GM21786 (cell line): ENCODE data around the gene AP3D1.
A peak's percentile ranks its signal among the peaks of the same experiment; 100 is the strongest.

Source experiments
- ATAC-seq: cut with Tn5 transposase; IDR thresholded peaks from one replicate; pipeline ENCODE4 v1.9.1; 2021; ENCODE audit not compliant: unreplicated experiment

The AP3D1 gene

GRCh38 chr19:2184422-2184975 is 33.1 kb upstream of the AP3D1 start:
- no peak for ATAC-seq

GRCh38 chr19:2181633-2181997 is 30.2 kb upstream of the AP3D1 start:
- ATAC-seq = no peak

- no peak for ATAC-seq
Observed at GRCh38 chr19:2180881-2181632, 29.7 kb upstream of the AP3D1 start.

- no peak for ATAC-seq
Observed at GRCh38 chr19:2180114-2180513, 28.7 kb upstream of the AP3D1 start.

DNA sequence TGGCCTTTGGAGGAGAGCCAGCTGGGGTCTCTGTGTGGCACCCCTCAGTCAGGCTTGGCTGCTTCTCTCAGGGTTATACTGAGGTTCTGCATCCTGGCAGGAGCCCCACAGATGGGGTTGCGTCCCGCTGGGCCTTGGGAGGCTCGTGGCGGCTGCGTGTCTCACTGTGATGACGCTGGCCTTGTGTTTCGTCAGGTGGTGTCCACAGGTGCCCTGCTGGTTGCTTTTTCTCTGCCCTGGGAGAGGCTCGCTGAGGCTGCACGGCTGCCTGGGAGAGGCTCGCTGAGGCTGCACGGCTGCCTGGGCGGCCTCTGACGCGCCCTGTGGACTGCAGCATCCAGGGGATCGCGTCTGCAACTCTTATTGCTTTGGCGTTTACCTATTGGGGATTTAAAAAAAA is 27.7 kb upstream of the AP3D1 start:
- ATAC-seq = no peak

DNA sequence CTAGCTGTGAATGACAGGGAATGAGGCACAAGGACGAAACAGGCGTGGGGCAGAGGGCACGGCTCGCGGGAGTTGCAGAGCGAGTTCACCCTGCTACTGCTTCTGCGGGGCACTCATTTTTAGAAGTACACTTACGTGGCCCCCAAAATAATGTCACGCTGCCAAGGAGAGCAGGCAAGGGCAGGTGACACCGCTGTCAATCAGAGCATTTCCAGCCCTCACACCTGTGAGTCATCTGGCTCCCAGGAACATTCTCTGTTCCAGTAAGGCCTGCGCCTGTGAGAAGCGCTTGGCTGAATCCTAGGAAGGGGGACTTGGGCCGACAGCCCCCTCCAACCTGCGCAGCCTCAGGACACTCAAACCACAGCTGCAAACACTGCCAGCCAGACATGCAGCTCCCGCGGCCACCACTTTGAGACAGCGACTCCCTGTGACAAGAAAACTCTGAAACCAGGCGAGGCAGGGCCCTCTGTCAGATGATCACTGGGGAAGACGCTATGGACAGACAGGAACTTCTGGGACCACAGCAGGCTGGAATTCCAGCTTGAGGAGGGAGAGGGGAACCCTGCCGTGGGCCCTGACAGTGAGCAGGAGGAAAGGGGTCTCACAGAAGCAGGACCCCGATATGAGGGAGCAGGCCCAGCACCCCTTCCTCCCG is 25.1 kb upstream of the AP3D1 start:
- ATAC-seq = no peak

DNA sequence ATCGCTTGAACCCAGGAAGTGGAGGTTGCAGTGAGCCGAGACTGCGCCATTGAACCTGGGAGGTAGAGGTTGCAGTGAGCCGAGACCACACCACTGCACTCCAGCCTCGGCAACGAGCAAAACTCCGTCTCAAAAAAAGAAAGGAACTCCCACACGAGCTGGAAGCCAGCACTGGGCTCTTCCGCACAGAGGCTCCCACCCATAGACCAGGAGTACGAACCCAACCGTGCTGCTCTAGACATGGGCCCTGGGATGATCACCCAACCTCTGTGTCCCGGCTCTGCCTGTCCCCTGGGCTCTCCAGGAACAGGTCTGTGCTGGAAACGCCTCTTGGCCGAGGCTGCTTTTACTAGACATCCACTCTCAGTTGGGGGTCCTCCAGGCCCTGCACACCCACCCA is 24.4 kb upstream of the AP3D1 start:
- no peak for ATAC-seq

DNA sequence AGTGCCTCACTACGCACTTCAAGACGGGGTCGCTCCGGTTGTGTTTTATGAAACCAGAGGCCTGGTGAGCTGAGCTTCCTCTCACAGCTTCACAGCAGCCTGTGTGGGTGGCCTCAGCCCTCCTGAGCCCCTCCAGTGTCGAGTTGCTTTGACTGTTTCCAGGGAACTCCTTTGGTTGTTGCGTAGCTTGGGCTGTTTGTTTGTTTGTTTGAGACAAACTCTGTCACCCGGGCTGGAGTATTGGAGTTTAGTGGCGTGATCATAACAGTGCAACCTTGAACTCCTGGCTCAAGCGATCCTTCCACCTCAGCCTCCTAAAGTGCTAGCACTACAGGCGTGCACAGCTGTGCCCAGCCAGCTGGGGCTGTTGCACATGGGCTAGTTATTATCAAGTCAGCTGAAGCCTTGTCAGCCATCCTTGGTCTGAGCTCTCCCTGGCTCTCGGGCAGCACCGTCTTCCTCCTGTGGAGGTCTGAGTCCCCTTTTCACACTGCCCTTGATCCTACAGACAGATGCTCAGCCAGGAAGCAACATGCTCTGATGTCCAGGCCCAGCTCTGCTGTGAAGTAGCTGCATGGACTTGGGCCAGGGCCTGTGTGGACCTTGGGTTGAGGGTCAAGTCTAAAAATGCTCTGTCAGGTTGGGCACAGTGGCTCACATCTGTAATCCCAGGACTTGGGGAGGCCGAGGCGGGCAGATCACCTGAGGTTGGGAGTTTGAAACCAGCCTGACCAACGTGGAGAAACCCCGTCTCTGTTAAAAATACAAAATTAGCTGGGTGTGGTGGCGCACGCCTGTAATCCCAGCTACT is 22.6 kb upstream of the AP3D1 start:
- no peak for ATAC-seq

DNA sequence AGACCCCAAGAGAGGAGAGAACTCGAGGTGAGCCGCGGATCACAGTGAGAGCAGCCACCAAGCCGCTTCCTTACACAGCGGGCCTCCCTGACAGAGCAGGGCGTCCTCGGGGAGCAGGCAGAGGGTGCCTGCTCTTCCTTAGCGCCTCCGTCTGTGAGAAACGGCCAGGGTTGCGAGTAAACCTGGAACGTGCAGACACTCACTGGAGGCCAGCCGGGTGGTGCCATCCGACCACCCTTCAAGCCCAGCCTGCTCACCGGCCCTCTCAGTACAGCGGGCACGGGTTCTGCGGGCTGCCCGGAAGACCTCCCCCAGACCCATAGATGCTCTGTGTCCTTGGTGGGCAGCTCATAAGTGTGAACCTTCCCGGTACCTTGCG is 22.0 kb upstream of the AP3D1 start:
- no peak for ATAC-seq

DNA sequence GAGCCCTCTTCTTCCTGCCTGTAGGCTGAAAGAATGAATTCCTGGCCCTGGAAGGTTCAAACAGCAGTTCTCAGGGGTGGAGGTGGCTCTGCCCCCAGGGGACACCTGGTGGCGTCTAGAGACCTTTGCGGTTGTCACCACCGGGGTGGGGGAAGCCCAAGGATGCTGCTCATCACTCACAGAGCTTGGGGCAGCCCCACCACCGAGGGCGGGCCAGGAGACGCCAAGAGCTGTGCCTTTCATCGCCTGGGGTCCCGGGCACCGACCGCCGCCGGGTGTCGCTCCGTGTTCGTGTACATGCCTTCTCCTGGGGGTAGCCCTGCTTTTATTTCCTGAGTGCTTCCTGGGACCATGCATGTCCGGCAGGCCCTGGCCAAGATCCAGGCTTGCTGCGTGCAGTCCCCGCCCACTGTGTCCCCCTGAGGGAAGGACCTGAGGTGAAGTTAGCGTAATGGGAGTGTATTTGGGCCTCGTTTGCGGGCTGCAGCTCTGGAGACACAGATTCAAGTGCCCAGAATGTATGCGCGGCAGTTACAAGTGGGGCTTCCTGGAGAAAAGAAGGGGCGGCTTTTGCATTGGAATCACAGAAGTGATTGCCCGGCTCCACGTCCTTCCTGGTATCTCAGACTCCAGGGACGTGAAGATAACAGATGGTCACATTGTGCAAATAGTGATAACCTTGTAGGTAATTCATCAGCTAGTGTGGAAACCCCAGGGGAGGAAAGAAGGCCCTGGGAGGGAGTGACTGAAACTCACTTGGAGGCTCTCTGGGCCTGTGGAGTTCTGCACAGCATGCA is 20.2 kb upstream of the AP3D1 start:
- peak; percentile 46 for ATAC-seq

DNA sequence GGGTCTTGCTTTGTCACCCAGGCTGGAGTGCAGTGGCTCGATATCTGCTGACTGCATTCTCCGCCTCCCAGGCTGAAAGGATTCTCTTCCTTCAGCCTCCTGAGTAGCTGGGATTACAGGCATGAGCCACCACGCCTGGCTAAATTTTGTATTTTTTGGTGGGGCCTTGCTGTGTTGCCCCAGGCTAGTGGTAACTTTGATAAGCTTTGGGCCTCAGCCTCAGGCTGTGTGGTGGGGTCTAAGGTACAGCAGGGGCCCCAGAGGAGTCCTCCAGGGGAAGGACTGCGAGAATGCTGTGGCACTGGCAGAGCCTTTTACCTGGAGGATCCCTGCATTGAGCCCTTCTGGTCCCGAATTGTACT is 19.6 kb upstream of the AP3D1 start:
- ATAC-seq = no peak

GRCh38 chr19:2170219-2170618 is 18.9 kb upstream of the AP3D1 start:
- no peak for ATAC-seq

GRCh38 chr19:2168619-2169424 is 17.5 kb upstream of the AP3D1 start:
- ATAC-seq = peak; percentile 48

- ATAC-seq = no peak
Observed at GRCh38 chr19:2167896-2168618, 16.7 kb upstream of the AP3D1 start.

DNA sequence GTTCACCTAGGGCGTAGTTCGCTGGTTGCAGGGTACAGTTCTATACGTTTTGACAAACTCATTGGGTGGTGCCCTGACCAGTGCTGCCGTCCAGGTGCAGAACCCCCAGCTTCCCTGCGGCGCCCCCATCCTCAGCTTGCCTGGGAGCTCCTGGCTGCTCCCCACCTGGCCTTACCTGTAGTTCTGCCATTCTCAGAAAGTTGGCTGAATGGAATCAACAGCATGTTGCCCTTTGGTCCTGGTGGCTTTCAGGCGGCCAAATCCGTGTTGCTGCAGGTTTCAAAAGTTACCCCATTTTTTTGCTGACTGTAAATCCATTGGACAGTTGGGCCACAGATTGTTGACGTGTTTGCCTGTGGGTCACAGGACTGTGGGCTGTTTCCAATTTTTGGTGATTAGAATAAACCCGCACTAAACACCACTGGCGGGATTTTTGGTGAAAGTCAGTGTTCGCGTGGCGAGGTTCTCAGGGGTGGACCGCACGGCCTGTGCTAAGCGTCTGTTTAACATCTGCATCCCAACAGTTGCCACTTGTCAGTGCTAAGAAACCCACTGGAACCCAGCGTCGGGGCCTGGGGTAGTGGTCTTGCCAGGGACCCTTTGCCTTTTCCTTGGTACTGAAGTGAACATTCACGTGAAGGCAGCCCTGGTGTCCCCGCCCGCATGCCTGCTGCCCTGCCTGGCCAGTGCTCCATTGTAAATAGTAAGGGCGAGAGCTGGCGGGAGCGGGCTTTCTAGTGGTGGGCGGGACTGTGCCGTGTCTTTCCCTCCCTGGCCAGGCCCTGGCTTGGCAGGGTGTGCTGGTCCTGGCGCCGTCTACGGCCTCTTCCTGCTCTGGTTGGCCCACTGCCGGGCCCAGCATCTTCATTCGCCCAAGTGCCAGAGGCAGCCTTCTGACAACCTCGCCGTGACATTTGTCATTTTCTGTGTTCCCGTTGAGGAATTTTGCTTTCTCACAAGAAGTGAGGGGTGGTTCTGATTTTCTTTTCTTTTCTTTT is 15.7 kb upstream of the AP3D1 start:
- no peak for ATAC-seq

- no peak for ATAC-seq
Observed at GRCh38 chr19:2164020-2164998, 12.9 kb upstream of the AP3D1 start.

- ATAC-seq = no peak
Observed at GRCh38 chr19:2160379-2160778, 9.0 kb upstream of the AP3D1 start.
